Fibroblast of skin of scalp (primary cell): ENCODE measurements around the gene EXOC3.

Source experiments
- DNase-seq: peaks from one replicate; pipeline ENCODE4 v3.0.0-alpha.2; 2013

The EXOC3 gene

DNA sequence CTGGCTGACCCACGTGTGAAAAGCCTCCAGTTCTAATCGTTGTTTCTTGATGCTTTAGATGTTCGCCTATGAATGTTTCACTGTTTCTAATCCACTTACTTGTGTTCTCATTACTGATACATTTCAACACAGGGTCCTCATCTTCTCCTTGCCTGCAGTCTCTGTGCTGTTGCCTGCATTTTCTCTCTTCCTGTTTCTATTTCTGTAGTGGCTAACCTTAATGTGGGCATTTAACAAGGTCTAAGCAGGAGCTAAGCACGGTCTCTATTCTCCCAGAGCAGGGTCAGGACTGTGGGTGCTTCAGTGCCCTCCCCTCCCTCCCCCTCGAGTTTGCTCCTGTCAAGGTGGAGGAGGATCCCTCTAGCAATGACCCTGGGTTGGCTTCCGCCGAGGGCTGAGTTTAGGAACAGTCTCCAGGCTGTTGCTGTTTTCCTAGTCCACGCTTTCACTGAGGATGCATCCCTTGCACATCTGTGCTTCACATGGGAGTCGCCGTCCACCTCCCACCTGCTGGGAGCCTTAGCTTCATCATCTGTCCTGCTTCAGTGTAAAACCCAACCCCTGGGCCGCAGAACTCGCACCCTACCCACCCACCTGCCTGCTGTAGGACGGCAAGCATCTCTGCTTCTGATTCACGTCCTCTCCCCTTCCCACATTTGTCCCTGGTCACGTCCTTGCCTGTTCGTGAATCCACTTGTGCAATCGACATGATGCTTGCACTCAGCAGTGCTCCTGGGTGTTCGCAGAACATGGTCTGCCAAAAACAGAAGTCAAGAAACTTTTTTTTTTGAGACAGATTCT, 2.4 kb upstream of the EXOC3 start:
- DNase-seq, result no peak

DNA sequence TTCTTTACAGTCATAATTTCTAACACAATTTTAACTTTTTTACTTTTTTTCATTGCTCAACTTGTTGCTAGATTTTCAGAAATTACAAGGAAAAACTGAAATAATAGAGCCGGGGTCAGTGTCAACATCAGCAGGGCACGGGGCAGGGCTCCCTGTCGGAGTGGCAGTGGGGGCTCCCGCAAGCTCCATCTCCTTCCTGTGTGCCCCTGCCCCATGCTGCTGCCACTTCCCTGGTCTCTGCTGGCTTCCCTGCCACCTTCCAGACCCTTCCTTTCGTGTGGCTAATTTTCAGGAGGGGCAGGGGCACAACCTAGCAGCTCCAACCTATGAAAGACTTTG, 1.0 kb upstream of the EXOC3 start:
- DNase-seq, result no peak

DNA sequence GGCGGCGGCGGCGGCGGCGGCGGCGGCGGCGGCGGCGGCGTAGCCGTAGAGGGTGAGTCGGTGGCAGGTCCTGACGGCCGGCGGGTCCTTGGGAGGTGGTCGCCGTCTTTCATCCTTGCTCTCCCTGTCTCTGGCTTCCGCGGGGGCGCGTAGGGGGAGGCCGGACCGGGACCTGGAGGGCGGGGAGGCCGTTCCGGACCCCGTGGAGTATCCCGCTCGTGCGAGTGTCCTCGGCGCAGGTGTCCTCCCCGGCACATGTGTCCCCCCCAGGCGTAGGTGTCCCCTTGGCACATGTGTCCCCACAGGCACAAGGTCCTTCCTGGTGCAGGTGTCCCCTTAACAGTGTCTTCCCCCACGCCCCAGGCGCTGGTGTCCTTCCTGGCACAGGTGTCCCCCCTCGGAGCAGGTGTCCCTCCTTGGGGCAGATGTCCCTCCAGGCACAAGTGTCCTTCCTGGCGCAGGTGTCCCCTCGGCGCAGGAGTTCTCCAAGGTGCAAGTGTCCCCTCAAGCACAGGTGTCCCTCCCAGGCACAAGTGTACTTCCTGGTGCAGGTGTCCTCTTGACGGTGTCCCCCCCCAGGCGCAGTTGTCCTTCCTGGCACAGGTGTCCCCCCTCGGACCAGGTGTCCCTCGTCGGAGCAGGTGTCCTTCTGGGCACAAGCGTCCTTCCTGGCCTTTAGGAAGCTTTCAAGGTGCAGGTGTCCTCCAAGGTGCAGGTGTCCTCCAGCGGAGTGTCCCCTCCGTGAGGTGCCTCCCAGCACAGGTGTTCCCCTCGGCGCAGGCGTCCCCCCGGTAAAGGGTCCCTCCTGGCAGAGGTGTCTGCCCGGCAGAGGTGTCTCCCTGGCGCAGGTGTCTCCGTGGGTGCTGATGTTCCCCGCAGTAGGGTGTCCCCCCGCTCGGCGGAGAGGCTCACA, 519 bp downstream of the EXOC3 start:
- no peak for DNase-seq

DNA sequence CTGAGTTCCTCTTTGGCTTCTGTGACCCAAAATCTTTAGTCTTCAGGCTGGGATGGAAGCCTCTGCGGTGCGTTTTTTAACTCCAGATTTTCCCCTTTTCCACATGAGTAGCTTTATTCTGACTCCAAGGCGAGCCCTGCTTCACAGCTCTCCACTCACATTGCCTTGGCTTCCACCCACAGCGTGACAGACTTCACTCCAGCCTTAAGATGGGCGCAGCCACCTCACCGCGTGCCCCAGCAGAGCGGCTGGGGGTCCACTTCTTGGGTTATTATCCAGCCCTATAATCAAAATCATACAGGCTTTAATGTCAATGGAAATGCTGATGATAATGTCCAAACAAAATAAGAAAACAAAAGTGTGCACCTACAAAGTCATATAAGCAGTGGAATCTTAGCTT, 1.2 kb downstream of the EXOC3 start:
- no peak for DNase-seq

DNA sequence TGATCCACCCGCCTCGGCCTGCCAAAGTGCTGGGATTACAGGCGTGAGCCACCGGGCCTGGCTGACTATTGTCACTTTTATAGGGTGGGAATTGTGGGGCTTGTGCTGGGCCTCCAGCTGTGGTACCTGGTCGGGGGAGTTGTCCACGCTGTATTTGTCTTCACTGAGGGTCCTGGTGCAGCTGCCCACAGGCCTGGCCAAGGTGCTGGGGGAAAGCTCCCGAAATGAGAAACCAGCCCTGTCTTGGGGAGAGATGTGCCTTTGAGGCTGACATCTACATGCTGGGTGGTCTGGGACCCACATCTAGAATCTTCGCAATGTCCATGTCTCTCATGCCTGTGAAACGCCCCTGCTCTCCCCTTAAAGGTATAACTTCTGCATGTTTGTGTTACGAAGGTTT, 2.6 kb downstream of the EXOC3 start:
- no peak for DNase-seq

DNA sequence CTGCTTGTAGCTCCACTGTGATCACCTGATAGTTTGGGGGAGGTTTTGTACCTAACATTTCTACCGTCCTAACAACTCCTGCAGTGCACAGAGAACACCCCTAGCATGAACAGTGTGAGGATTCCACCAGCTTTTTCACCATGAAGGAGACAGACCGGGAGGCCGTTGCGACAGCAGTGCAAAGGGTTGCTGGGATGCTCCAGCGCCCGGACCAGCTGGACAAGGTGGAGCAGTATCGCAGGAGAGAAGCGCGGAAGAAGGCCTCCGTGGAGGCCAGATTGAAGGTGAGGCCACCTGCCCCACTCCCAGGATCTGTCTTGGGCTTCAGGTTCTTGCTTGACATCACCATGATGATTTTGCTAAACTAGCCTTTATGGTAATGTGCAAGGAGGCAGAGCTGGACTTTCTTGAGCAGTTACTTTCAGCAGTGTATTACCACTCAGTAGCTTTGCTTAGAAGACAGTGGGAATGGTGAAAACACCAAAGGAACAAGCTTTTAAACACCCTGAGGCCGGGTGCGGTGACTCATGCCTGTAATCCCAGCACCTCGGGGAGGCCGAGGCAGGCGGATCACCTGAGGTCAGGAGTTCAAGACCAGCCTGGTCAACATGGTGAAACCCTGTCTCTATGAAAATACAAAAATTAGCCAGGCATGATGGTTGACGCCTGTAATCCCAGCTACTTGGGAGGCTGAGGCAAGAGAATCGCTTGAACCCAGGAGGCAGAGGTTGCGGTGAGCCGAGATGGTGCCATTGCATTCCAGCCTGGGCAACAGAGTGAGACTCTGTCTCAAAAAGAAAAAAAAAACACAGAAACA, 3.3 kb downstream of the EXOC3 start:
- DNase-seq, result no peak

DNA sequence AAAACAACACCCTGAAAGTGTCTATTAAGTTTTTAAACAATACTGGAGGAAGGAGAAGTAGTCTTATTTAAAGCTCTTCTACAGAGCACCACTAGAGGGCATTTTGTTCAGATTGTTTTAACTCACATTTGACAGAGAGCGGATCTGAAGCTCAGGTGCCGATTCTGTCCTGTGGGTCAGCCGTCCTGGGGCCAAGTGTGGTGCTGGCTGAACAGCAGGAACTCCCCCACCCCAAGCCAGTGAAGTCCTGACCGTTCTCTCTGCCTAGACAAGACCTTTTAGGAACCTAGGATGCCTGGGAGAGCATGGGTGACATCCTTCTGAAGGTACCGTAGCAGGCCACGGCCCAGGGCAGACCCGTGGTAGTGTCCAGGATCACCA, 3.9 kb downstream of the EXOC3 start:
- DNase-seq, result peak; percentile 38

DNA sequence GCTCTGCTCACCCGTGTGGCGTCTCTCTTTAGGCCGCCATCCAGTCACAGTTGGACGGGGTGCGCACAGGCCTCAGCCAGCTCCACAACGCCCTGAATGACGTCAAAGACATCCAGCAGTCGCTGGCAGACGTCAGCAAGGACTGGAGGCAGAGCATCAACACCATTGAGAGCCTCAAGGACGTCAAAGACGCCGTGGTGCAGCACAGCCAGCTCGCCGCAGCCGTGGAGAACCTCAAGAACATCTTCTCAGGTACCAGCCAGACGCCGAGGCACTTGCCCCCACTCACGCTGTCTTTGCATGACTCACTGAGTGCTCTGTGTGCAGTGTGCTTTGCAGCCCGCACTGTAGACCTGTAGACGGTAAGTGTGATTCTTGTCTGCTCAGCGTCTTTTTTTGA, 4.5 kb downstream of the EXOC3 start:
- no peak for DNase-seq

DNA sequence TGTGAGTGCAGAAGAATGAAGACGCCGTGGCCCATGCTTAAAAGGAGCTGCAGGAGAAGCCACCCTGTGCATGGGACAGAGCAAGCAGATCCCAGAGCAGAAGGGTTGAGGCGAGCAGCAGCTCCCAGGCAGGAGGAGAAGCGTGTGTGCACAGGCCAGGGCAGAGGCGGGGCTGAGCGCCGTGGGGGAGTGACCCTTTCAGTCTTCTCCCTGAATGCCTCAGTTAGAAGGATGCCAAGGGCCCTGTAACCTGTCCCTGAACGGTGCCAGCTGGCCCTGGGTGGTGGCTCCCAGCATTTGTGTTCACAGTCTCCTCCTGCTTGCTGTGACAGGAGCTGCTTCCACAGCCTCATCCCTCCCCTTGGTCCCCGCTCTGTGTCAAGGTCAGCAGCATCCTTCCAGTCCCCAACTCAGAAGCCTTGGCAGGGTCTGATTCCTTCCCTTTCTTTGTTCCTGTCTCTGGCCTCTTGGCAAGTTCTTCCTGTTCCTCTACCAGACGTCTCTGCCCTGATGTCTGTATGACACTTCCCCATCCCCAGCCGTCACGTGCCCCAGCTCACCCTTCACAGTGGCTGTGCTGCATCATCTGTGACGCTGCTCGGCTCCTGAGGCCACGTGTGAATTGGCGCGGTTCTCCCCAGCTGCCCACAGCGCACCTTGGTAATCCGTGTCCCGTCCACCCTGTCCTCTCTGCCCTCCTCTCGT, 5.2 kb downstream of the EXOC3 start:
- DNase-seq, result no peak

DNA sequence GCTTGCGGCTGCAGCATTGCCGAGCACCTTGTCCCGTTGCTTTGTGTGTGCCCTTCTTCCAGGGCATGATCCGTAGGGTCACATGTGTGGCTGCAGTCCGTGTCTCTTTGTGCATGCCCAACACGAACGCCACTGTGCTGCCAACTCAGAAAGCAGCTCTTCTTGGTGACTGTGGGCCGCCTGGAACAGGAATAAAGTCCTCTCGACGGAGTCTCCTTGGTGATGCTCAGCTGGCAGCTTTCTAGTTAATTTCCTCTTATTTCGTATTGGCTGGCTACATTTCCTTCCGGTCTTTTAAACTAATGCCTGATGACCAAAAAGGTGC, 5.8 kb downstream of the EXOC3 start:
- DNase-seq, result no peak

DNA sequence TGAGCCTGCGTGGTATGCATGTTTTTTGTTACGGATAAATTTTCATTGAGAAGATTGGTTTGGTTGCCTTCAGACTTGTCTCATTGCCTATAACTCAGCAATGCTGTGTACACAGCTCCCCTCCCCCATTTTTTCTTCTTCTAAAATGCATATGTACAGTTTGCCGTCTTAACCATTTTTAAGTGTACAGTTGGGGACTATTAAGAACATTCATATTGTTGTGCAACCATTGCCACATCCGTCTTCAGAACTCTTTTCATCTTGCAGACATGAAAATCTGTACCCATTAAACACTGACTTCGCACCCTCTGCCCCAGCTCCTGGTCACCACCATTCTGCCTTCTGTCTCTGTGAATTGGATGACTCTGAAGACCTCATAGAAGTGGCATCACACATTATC, 6.2 kb downstream of the EXOC3 start:
- no peak for DNase-seq

DNA sequence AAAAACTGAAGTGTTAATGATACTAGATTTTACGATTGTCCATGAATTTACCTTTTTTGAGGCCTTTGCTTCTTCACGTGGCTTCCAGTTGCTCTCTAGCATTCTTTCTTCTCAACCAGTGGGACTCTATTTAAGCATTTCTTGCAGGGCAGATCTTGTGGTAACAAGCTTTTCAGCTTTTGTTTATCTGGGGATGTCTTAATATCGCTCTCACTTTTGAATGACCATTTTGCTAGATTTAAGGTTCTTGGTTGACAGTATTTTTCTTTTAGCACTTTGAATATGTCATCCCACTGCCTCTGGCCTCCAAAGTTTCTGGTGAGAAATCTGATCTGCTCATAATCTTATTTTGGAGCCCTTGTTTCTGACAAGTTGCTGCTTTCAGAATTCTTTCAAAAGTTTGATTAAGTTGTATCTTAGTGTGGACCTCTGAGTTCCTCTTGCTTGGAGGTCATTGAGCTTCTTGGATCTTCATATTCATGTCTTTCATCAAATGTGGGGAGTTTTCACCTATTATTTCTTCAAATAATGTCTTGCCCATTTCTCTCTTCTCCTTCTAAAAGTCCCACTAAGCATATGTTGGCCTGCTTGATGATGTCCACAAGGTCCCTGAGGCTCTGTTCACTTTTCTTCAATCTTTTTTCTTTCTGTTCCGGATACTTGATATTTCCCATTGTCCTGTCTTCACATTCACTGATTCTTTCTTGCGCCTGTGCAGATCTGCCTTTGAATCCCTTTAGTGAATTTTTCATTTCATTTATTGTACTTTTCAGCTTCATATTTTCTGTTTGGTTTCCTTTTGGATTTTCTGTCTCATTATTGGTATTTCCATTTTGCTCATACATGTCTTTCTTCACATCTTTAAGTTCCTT, 8.8 kb downstream of the EXOC3 start:
- DNase-seq, result no peak

DNA sequence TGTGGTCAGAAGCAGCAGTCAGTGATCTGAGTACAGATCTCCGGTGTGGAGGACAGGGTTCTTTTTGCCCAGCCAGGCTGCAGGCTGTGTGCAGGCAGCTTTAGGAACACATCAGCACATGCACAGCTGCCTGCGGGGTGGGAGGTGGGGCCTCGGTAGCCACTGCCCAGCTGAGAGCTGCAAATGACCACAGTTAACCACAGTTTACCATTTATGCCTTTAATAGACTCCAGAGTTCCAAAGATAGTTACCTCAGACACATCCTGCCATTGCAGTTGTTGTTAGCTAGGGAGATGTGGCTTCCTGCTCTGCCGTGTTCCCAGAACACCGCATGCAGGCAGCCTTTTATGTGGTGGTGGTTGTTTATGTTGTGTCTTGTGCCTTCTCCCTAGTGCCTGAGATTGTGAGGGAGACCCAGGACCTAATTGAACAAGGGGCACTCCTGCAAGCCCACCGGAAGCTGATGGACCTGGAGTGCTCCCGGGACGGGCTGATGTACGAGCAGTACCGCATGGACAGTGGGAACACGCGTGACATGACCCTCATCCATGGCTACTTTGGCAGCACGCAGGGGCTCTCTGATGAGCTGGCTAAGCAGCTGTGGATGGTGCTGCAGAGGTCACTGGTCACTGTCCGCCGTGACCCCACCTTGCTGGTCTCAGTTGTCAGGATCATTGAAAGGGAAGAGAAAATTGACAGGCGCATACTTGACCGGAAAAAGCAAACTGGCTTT, 10.2 kb downstream of the EXOC3 start:
- DNase-seq, result no peak

DNA sequence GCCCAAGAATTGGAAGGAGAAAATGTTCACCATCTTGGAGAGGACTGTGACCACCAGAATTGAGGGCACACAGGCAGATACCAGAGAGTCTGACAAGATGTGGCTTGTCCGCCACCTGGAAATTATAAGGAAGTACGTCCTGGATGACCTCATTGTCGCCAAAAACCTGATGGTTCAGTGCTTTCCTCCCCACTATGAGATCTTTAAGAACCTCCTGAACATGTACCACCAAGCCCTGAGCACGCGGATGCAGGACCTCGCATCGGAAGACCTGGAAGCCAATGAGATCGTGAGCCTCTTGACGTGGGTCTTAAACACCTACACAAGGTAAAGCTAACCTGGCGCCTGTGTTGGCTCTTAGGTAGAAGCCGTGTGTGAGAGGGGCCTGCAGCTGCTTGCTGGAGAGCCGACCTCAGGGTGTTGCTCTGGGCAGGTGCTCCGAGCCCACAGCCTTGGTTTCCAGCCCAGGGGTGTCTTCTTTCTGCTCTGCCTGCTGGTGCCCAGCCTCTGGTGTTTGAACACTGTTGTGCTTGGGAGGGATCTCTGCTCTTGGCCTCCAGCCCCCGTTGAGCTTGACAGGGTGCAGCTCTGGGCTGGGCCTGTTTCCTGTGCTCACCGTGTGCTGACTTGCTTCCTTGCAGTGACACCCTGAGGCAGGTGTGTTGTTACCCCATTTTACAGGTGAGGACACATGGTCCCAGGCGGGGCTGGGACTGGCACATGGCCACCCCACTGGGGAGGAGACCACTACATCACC, 10.9 kb downstream of the EXOC3 start:
- no peak for DNase-seq

DNA sequence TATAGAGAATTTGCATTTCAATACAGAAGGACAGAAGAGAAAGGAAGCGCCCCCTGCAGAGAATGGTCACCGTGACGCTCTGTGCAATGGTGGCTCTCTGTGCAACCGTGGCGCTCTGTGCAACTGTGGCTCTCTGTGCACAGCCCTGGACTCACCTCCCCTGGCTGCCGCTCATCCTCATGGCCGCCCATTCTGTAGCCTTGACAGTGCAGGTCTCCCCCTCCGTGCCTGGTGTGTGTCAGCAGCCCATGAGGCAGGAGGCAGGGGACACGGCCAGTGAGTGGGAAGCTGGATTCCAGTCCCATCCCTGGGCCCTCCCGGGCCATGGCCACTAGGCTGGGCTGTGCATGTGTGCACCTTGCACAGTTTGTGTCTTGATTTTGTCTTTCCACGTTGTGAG, 12.0 kb downstream of the EXOC3 start:
- DNase-seq, result no peak

DNA sequence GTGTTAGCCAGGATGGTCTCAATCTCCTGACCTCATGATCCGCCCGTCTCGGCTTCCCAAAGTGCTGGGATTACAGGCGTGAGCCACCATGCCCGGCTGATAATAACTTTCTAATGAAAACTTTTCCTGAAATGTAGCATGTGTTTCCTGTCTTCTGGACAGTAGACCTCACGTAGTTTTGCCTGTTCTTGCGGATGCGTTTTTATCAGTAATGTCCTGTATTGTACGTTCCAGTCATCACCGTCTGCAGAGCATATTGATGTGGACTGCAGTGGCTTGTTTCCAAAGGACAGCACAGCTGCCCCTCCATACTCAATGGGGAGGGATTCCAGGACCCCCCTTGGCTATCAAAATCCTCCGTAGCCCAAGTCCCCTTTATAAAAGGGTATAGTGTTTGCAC, 12.8 kb downstream of the EXOC3 start:
- no peak for DNase-seq

DNA sequence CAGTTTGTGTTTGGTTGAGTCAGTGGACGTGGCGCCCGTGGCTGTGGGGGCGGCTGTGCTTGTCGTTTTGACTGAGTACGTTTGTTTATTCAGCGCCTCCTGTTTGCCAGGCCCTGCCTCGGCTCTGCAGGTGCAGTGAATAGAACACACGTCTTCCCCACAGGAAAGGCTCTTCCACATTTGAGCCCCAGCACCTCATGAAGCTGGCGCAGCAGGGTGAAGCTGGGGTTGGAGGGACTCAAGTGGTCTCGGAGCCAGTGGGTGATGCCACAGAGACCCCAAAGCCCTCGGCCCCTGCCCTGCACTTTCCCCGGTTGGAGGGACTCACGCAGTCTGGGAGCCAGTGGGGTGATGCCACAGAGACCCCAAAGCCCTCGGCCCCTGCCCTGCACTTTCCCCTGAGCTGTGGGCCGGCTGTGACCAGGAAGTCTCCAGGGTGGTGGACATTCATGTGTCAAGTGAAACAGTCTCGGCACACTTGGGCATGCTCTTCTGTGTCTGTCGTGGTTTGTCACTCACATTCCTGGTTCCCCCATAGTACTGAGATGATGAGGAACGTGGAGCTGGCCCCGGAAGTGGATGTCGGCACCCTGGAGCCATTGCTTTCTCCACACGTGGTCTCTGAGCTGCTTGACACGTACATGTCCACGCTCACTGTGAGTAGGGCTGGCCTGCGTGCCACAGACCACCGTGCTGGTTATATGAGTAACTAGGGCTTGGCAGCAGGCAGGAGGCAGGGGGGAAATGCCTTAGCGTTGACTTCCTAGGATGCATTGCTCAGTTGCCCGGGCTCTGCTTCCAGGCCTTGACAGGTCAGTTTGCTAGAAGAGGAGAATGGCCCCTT, 13.6 kb downstream of the EXOC3 start:
- DNase-seq, result no peak

DNA sequence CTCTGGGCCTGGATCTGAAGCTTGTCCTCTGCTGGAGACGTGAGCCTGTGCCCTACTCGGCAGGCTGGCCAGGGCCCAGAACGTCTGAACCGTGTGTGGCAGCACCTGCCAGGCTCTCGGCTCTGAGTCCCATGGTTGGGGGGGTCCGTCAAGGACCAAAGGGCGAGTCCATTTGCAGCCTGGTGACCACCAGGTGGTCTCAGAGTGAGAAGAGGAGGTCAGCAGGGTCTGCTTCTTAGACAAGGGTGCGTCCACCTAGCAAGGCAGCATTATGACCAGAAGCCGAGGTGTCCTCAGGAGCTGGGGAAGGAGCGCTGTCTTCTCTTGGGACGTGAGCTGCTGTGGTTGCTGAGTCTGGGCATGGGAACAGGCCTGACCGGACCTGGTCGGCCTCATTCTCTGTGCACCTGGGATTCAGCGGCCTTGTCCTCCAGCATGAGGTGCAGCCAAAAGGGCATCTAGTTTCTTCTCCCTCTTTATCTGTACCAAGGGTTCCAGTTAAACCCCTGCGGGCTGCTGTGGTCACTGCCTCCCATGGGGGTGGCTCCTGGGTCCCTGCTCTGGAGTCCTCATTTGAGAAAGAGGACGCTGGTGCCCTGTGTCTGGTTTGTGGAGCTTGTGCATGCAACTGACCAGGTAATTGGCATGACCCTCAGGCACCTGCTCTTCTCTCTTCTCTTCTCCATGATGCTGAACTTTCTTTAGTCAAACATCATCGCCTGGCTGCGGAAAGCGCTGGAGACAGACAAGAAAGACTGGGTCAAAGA, 14.4 kb downstream of the EXOC3 start:
- no peak for DNase-seq
